ENCODE measurements around the gene TYRO3. TPM values are rescaled to one million over a fixed set of nuclear protein-coding genes. Genes with fewer than 3 reads are reported as not detected.
"Not testable (repeated sequence)": the region's sequence is repeated elsewhere in the genome, so short reads cannot be mapped to it uniquely, and the experiment has no call there.

TYRO3 gene
- total RNA-seq, 6 donors from 2014 or later, result 2.1 to 17.1 (median 9.0) TPM

DNA sequence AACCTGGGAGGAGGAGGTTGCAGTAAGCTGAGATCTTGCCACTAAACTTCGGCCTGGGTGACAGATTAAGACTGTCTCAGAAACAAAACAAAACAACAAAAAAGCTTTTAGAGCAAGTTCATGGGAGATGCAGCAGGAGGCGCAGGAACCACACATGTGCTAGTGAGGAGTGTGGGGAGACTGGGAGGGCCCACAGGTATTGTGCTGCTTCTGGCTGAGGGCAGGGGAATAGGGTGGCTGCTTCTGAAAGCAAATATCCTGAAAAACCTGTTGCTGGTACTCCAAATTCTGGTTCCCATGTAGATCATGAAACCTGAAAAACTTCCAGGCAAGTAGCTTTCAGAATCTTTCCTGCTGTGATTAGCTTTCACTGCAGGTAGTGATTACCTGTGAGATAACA lies 22.1 kb downstream of the TYRO3 start:
- WGBS, 2 donors, result 62 to 73% methylated on average over 2 of the region's 2 CpGs
- Histone ChIP-seq H3K4me1 (peaks cover 5 to 12% (median 12%) of the 10 kb centered on the region in 4 donors), H3K9me3 (no peaks in the 10 kb centered on the region), H3K4me3 (no peak overlapping the region), H3K36me3 (peaks cover 0 to 5% (median 0%) of the 10 kb centered on the region in 4 donors), H3K27ac (no peak overlapping the region), H3K27me3 (no peaks in the 10 kb centered on the region)
- TF ChIP-seq EP300 (IDR thresholded peaks at IDR 0.05), result no peak
- TF ChIP-seq, protein P1, sequence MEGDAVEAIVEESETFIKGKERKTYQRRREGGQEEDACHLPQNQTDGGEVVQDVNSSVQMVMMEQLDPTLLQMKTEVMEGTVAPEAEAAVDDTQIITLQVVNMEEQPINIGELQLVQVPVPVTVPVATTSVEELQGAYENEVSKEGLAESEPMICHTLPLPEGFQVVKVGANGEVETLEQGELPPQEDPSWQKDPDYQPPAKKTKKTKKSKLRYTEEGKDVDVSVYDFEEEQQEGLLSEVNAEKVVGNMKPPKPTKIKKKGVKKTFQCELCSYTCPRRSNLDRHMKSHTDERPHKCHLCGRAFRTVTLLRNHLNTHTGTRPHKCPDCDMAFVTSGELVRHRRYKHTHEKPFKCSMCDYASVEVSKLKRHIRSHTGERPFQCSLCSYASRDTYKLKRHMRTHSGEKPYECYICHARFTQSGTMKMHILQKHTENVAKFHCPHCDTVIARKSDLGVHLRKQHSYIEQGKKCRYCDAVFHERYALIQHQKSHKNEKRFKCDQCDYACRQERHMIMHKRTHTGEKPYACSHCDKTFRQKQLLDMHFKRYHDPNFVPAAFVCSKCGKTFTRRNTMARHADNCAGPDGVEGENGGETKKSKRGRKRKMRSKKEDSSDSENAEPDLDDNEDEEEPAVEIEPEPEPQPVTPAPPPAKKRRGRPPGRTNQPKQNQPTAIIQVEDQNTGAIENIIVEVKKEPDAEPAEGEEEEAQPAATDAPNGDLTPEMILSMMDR (IDR thresholded peaks at IDR 0.05), result peak in 1 of 6 experiments; percentile 21
- no peak for TF ChIP-seq POLR2AphosphoS5 (IDR thresholded peaks at IDR 0.05)
- ATAC-seq (ENCODE audit: low FRiP score in 2 of 2) (no peak), DNase-seq (peak in 1 of 2 donors; percentile 38)

- WGBS, 2 donors, result 72 to 74% methylated on average over 6 of the region's 6 CpGs
- Histone ChIP-seq H3K4me1 (peaks cover 5 to 12% (median 12%) of the 10 kb centered on the region in 4 donors), H3K27me3 (no peaks in the 10 kb centered on the region), H3K27ac (no peak overlapping the region), H3K36me3 (no peaks in the 10 kb centered on the region), H3K9me3 (no peaks in the 10 kb centered on the region), H3K4me3 (no peak overlapping the region)
- TF ChIP-seq EP300 (IDR thresholded peaks at IDR 0.05), result no peak
- TF ChIP-seq POLR2AphosphoS5 (IDR thresholded peaks at IDR 0.05), result no peak
- TF ChIP-seq POLR2A (IDR thresholded peaks at IDR 0.05), result no peak
- TF ChIP-seq, protein P1 (IDR thresholded peaks at IDR 0.05), result no peak
- DNase-seq (no peak), ATAC-seq (ENCODE audit: low FRiP score in 2 of 2) (no peak)
Observed at GRCh38 chr15:41583795-41584194, 24.8 kb downstream of the TYRO3 start.

DNA sequence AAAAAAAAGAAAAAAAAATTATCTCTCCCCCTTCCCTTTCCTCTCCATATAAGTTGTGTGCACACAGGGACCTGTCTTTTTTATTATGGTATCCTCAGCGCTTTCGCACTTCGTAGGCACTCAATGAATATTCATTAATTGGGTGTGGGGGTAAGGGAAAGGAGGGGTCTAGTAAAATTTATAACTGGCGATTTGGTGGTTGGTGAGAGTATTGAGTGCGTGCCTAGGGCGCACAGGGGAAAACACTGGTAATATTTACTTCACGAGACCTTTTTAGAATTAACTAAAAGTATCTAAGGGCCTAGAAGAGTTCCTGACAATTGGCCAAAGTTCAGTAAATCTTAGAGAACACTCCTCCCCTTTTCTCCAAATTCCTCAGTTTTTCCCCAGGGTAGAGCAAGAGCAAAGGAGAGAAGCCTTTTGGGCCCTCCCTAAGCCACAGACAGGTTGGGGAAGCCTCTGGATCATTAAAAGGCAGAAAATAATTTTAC lies 25.7 kb downstream of the TYRO3 start:
- TF ChIP-seq, protein P1 (IDR thresholded peaks at IDR 0.05), result no peak
- no peaks in the 10 kb centered on the region for H3K27me3 ChIP-seq
- ATAC-seq (ENCODE audit: low FRiP score in 2 of 2) (peak in 1 of 2 donors; percentile 9), DNase-seq (no peak)
- WGBS, 2 donors, result 89 to 90% methylated on average over 7 of the region's 7 CpGs
- H3K27ac ChIP-seq, result peak overlapping the region; percentile 46 to 79 (median 64)
- peaks cover 5 to 12% (median 12%) of the 10 kb centered on the region in 4 donors for H3K4me1 ChIP-seq
- peak overlapping the region in 3 of 4 donors; percentile 43 to 60 (median 52) for H3K4me3 ChIP-seq
- H3K9me3 ChIP-seq, result no peaks in the 10 kb centered on the region
- no peaks in the 10 kb centered on the region for H3K36me3 ChIP-seq

DNA sequence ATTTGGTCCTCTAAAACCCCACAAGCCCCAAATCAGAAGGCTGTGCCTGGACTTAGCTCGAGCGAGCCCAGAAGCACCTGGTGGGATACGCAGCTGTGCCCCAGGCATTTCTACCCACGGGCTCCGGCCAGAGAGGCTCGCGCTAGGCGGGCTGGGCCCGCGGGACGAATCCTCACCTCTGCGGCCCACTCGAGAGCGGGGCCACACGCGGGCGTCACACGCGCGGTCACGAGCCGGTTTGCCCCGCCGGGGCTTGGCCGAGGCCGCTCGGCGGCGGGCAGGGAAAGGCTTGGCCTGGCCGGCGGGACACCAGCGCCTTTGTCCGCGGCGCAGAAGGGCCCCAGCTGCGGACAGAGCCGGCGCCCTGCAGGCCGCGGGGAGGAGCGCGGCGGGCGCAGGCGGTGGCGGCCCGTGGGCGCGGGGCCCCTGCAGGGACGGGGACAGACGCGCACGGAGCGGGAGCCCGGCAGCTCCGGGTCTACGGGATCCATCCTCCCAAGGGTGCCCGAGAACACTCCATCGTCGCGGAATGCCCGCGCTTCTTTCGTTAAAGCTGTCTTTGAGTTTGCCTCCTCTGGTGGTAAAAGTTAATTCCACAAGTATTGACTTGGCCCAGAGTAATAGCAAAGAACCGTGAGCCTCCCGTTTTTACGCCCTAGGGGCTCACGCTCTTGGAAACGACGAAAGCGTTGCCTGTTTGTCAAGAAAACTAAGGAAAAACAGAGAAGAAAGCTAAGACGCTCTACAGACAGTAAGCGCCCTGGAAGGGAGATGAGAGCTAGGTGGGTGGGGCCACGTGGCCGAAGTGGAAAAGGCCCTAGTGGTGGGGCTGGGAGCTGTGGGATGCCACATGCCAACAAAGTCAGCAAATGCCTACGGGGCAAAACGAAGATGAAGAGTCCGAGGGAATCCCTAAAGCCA lies 26.4 kb downstream of the TYRO3 start:
- WGBS, 2 donors, result 6 to 7% methylated on average over 34 to 57 of the region's 78 CpGs
- Histone ChIP-seq H3K36me3 (no peaks in the 10 kb centered on the region), H3K4me1 (peaks cover 5 to 12% (median 12%) of the 10 kb centered on the region in 4 donors), H3K9me3 (no peaks in the 10 kb centered on the region), H3K4me3 (peak overlapping the region in 3 of 4 donors; percentile 43 to 60 (median 52)), H3K27me3 (no peaks in the 10 kb centered on the region), H3K27ac (peak overlapping the region; percentile 46 to 79 (median 64))
- peak; percentile 44 to 88 for DNase-seq
- peak; percentile 51 to 92 for ATAC-seq (ENCODE audit: low FRiP score in 2 of 2)
- TF ChIP-seq, protein P1 (IDR thresholded peaks at IDR 0.05), result peak; percentile 23 to 54 (median 37)
- TF ChIP-seq POLR2A (IDR thresholded peaks at IDR 0.05), result no peak

DNA sequence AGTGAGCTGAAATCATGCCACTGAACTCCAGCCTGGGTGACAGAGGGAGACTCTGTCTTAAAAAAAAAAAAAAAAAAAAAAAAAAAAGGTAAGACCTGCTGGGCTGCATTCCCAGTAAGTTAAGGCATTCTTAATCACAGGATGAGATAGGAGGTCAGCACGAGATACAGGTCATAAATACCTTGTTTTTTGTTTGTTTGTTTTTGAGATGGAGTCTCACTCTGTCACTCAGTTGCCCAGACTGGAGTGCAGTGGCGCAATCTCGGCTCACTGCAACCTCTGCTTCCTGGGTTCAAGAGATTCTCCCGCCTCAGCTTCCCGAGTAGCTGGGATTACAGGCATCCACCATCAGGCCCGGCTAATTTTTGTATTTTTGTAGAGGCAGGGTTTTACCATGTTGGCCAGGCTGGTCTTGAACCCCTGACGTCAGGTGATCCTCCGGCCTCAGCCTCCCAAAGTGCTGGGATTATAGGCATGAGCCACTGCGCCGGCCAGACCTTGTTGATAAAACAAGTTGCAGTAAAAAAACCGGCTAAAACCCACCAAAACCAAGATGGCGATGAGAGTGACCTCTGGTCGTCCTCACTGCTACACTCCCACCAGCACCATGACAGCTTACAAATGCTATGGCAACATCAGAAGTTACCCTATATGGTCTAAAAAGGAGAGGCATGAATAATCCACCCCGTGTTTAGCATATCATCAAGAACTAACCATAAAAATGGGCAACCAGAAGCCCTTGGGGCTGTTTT lies 27.7 kb downstream of the TYRO3 start:
- H3K9me3 ChIP-seq; ATAC-seq (ENCODE audit: low FRiP score in 2 of 2); H3K27me3 ChIP-seq; H3K27ac ChIP-seq; H3K36me3 ChIP-seq; H3K4me3 ChIP-seq; DNase-seq: not testable (repeated sequence)
- WGBS, 2 donors, result 88 to 94% methylated on average over 14 of the region's 14 CpGs
- peaks cover 5 to 12% (median 12%) of the 10 kb centered on the region in 4 donors for H3K4me1 ChIP-seq

DNA sequence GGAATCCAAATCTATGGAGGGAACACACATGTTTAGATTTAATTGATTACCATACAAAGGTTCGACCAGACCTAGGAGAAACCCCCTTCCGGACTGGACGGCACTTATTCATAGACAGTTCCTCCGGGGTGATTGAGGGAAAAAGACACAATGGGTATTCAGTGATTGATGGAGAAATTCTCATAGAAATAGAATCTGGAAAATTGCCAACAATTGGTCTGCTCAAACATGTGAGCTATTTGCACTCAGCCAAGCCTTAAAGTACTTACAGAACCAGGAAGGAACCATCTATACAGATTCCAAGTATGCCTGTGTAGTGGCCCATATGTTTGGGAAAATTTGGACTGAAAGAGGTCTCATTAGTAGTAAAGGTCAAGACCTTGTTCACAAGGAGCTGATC lies 30.0 kb downstream of the TYRO3 start:
- H3K27me3 ChIP-seq; ATAC-seq (ENCODE audit: low FRiP score in 2 of 2); H3K4me3 ChIP-seq; H3K27ac ChIP-seq; DNase-seq; H3K36me3 ChIP-seq; H3K9me3 ChIP-seq: not testable (repeated sequence)
- H3K4me1 ChIP-seq, result peaks cover 5 to 12% (median 12%) of the 10 kb centered on the region in 4 donors
- 61 to 73% methylated on average over 4 of the region's 4 CpGs for WGBS, 2 donors

- peaks cover 5 to 12% (median 11%) of the 10 kb centered on the region in 4 donors for H3K4me1 ChIP-seq
- H3K27me3 ChIP-seq; DNase-seq; H3K27ac ChIP-seq; H3K36me3 ChIP-seq; ATAC-seq (ENCODE audit: low FRiP score in 2 of 2); H3K9me3 ChIP-seq; H3K4me3 ChIP-seq: not testable (repeated sequence)
- WGBS, 2 donors, result 70 to 81% methylated on average over 2 of the region's 2 CpGs
Observed at GRCh38 chr15:41589571-41589970, 30.6 kb downstream of the TYRO3 start.
